ENCODE measurements around the gene UBR4.

Gene UBR4

DNA sequence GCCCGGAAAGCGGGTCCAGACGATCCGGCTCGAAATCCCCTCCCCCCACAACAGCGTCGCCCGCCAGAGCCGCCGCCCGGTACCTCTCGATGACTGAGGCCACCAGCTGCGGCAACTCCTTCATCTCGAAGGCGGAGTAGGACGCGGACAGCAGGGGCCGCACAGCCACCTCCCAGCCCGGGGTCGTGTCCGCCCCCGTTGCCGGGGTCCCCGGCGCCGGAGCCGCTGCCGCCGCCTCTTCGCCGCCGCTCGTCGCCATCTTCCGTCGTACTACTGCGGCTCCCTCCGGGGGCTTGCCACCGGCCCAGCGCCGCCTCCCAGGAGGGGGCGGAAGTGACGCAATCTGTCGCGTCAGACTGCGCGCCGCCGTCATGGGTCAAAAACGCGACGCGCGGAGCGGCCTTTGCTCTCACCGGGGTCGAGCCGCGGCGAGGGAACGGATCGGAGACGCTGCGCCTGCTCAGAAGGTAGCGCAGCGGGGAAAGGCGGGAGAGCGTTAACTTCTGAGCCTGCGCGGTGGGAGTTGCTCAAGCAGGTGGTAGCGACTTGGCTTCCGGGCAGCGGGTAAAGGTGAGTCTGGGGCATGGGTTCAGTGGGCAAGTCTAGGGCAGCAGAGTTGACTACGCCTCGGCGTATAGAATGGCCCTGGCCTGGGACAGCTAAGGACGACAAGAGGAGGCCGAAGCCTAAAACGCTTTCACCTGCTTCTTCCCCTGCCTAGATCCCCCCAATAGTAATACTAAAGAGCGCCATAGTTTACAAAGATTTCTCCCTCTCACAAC is at the start of gene UBR4:
UBR4 (minus strand) TSS at position 277 of the 782 bp plus-strand sequence; CDS start at position 259, 18 bp downstream.
- TF ChIP-seq, protein P1, sequence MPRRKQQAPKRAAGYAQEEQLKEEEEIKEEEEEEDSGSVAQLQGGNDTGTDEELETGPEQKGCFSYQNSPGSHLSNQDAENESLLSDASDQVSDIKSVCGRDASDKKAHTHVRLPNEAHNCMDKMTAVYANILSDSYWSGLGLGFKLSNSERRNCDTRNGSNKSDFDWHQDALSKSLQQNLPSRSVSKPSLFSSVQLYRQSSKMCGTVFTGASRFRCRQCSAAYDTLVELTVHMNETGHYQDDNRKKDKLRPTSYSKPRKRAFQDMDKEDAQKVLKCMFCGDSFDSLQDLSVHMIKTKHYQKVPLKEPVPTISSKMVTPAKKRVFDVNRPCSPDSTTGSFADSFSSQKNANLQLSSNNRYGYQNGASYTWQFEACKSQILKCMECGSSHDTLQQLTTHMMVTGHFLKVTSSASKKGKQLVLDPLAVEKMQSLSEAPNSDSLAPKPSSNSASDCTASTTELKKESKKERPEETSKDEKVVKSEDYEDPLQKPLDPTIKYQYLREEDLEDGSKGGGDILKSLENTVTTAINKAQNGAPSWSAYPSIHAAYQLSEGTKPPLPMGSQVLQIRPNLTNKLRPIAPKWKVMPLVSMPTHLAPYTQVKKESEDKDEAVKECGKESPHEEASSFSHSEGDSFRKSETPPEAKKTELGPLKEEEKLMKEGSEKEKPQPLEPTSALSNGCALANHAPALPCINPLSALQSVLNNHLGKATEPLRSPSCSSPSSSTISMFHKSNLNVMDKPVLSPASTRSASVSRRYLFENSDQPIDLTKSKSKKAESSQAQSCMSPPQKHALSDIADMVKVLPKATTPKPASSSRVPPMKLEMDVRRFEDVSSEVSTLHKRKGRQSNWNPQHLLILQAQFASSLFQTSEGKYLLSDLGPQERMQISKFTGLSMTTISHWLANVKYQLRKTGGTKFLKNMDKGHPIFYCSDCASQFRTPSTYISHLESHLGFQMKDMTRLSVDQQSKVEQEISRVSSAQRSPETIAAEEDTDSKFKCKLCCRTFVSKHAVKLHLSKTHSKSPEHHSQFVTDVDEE (CRISPR knock-in tag; IDR thresholded peaks at IDR 0.05): no peak
- no peak for TF ChIP-seq ZNF8 (CRISPR knock-in tag; IDR thresholded peaks at IDR 0.05)
- TF ChIP-seq TCF4 (CRISPR knock-in tag; IDR thresholded peaks at IDR 0.05; ENCODE audit: borderline replicate concordance): no peak
- no peak for TF ChIP-seq PPARA (CRISPR knock-in tag; IDR thresholded peaks at IDR 0.05; ENCODE audit: borderline replicate concordance)
- TF ChIP-seq, protein P2, sequence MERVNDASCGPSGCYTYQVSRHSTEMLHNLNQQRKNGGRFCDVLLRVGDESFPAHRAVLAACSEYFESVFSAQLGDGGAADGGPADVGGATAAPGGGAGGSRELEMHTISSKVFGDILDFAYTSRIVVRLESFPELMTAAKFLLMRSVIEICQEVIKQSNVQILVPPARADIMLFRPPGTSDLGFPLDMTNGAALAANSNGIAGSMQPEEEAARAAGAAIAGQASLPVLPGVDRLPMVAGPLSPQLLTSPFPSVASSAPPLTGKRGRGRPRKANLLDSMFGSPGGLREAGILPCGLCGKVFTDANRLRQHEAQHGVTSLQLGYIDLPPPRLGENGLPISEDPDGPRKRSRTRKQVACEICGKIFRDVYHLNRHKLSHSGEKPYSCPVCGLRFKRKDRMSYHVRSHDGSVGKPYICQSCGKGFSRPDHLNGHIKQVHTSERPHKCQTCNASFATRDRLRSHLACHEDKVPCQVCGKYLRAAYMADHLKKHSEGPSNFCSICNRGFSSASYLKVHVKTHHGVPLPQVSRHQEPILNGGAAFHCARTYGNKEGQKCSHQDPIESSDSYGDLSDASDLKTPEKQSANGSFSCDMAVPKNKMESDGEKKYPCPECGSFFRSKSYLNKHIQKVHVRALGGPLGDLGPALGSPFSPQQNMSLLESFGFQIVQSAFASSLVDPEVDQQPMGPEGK (CRISPR knock-in tag; IDR thresholded peaks at IDR 0.05; ENCODE audit: borderline replicate concordance): no peak
- TF ChIP-seq, protein P3, sequence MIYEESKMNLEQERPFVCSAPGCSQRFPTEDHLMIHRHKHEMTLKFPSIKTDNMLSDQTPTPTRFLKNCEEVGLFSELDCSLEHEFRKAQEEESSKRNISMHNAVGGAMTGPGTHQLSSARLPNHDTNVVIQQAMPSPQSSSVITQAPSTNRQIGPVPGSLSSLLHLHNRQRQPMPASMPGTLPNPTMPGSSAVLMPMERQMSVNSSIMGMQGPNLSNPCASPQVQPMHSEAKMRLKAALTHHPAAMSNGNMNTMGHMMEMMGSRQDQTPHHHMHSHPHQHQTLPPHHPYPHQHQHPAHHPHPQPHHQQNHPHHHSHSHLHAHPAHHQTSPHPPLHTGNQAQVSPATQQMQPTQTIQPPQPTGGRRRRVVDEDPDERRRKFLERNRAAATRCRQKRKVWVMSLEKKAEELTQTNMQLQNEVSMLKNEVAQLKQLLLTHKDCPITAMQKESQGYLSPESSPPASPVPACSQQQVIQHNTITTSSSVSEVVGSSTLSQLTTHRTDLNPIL (CRISPR knock-in tag; IDR thresholded peaks at IDR 0.05; ENCODE audit: low read depth): no peak
- TF ChIP-seq, protein P4, sequence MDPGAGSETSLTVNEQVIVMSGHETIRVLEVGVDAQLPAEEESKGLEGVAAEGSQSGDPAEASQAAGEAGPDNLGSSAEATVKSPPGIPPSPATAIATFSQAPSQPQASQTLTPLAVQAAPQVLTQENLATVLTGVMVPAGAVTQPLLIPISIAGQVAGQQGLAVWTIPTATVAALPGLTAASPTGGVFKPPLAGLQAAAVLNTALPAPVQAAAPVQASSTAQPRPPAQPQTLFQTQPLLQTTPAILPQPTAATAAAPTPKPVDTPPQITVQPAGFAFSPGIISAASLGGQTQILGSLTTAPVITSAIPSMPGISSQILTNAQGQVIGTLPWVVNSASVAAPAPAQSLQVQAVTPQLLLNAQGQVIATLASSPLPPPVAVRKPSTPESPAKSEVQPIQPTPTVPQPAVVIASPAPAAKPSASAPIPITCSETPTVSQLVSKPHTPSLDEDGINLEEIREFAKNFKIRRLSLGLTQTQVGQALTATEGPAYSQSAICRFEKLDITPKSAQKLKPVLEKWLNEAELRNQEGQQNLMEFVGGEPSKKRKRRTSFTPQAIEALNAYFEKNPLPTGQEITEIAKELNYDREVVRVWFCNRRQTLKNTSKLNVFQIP (CRISPR knock-in tag; IDR thresholded peaks at IDR 0.05; ENCODE audit: borderline replicate concordance, low read depth): no peak
- TF ChIP-seq TOX (CRISPR knock-in tag; IDR thresholded peaks at IDR 0.05; ENCODE audit: borderline replicate concordance): no peak
- TF ChIP-seq ISL1 (CRISPR knock-in tag; IDR thresholded peaks at IDR 0.05): no peak
- no peak for TF ChIP-seq BACH2 (CRISPR knock-in tag; IDR thresholded peaks at IDR 0.05; ENCODE audit: borderline replicate concordance)
- no peak for TF ChIP-seq ARNTL (CRISPR knock-in tag; IDR thresholded peaks at IDR 0.05; ENCODE audit: borderline replicate concordance, low read depth)
- no peak for TF ChIP-seq GLIS3 (CRISPR knock-in tag; IDR thresholded peaks at IDR 0.05)
- TF ChIP-seq OSR1 (CRISPR knock-in tag; IDR thresholded peaks at IDR 0.05): no peak
- TF ChIP-seq ZC3H10 (CRISPR knock-in tag; IDR thresholded peaks at IDR 0.05): no peak
- TF ChIP-seq CSDC2 (CRISPR knock-in tag; IDR thresholded peaks at IDR 0.05): no peak
- no peak for TF ChIP-seq ESRRG (CRISPR knock-in tag; IDR thresholded peaks at IDR 0.05)
- ATAC-seq: peak; percentile 90

DNA sequence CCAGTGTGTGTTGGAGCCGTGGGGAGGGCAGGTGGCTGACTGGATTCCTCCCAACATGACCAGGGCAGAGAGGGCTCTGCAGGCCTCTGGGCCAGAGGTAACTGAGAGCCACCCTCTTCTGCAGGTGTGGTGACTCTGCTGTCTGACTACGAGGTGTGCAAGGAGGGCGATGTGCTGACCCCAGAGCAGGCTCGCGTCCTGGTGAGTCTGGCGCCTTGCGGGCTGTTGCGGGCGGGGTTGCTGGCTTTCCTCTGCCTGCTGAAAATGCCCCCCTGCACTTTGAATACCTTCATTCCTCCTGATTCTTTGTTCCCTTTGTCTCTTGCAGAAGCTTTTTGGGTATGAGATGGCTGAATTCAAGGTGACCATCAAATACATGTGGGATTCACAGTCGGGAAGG is 48.3 kb upstream of the UBR4 start:
- TF ChIP-seq, protein P2 (CRISPR knock-in tag; IDR thresholded peaks at IDR 0.05; ENCODE audit: borderline replicate concordance): no peak
- TF ChIP-seq ZNF70 (CRISPR knock-in tag; IDR thresholded peaks at IDR 0.05): no peak
- TF ChIP-seq TCF4 (CRISPR knock-in tag; IDR thresholded peaks at IDR 0.05; ENCODE audit: borderline replicate concordance): no peak
- TF ChIP-seq, protein P1 (CRISPR knock-in tag; IDR thresholded peaks at IDR 0.05): no peak
- no peak for TF ChIP-seq BACH2 (CRISPR knock-in tag; IDR thresholded peaks at IDR 0.05; ENCODE audit: borderline replicate concordance)
- no peak for TF ChIP-seq ARNTL (CRISPR knock-in tag; IDR thresholded peaks at IDR 0.05; ENCODE audit: borderline replicate concordance, low read depth)
- TF ChIP-seq PPARA (CRISPR knock-in tag; IDR thresholded peaks at IDR 0.05; ENCODE audit: borderline replicate concordance): no peak
- no peak for TF ChIP-seq ZNF565 (CRISPR knock-in tag; conservative IDR thresholded peaks at IDR 0.05; ENCODE audit: low read depth)
- no peak for TF ChIP-seq ZFP3 (CRISPR knock-in tag; IDR thresholded peaks at IDR 0.05)
- no peak for TF ChIP-seq OSR1 (CRISPR knock-in tag; IDR thresholded peaks at IDR 0.05)
- no peak for TF ChIP-seq SNAI2 (CRISPR knock-in tag; IDR thresholded peaks at IDR 0.05)
- no peak for TF ChIP-seq TOX (CRISPR knock-in tag; IDR thresholded peaks at IDR 0.05; ENCODE audit: borderline replicate concordance)
- TF ChIP-seq ZC3H10 (CRISPR knock-in tag; IDR thresholded peaks at IDR 0.05): no peak
- TF ChIP-seq ESRRG (CRISPR knock-in tag; IDR thresholded peaks at IDR 0.05): no peak
- TF ChIP-seq, protein P4 (CRISPR knock-in tag; IDR thresholded peaks at IDR 0.05; ENCODE audit: borderline replicate concordance, low read depth): no peak
- TF ChIP-seq, protein P3 (CRISPR knock-in tag; IDR thresholded peaks at IDR 0.05; ENCODE audit: low read depth): no peak
- ATAC-seq: no peak
